GM21515 (cell line): ENCODE measurements around the gene BLOC1S6.

Source experiments
- ATAC-seq: cut with Tn5 transposase; IDR thresholded peaks from one replicate; pipeline ENCODE4 v1.9.1; 2021; ENCODE audit not compliant: unreplicated experiment

Gene BLOC1S6

GRCh38 chr15:45587863-45588170, 638 bp downstream of the BLOC1S6 start:
- ATAC-seq = no peak

GRCh38 chr15:45588219-45588875, 1.2 kb downstream of the BLOC1S6 start:
- ATAC-seq = no peak

GRCh38 chr15:45589256-45589655, 2.1 kb downstream of the BLOC1S6 start:
- ATAC-seq = no peak

- no peak for ATAC-seq
Measured at GRCh38 chr15:45594319-45594718, 7.1 kb downstream of the BLOC1S6 start.

- ATAC-seq = no peak
Measured at GRCh38 chr15:45594835-45595530, 7.8 kb downstream of the BLOC1S6 start.

GRCh38 chr15:45603881-45604280, 16.7 kb downstream of the BLOC1S6 start:
- ATAC-seq = no peak

- ATAC-seq = no peak
Measured at GRCh38 chr15:45604326-45604725, 17.1 kb downstream of the BLOC1S6 start.

- ATAC-seq = no peak
Measured at GRCh38 chr15:45606413-45606812, 19.2 kb downstream of the BLOC1S6 start.

- no peak for ATAC-seq
Measured at GRCh38 chr15:45606841-45607240, 19.7 kb downstream of the BLOC1S6 start.

GRCh38 chr15:45611305-45611704, 24.1 kb downstream of the BLOC1S6 start:
- no peak for ATAC-seq

- ATAC-seq = no peak
Measured at GRCh38 chr15:45612790-45613415, 25.7 kb downstream of the BLOC1S6 start.

GRCh38 chr15:45616901-45617323, 29.7 kb downstream of the BLOC1S6 start:
- no peak for ATAC-seq

GRCh38 chr15:45618813-45619212, 31.6 kb downstream of the BLOC1S6 start:
- ATAC-seq = no peak

- ATAC-seq = no peak
Measured at GRCh38 chr15:45628136-45628535, 41.0 kb downstream of the BLOC1S6 start.

GRCh38 chr15:45630917-45631691, 43.9 kb downstream of the BLOC1S6 start:
- no peak for ATAC-seq

- ATAC-seq = no peak
Measured at GRCh38 chr15:45631776-45632175, 44.6 kb downstream of the BLOC1S6 start.

- peak; percentile 76 for ATAC-seq
Measured at GRCh38 chr15:45634432-45635190, 47.4 kb downstream of the BLOC1S6 start, which contains the start of gene SQOR. SQOR (plus strand) TSS chr15:45635029; CDS start chr15:45658924, 23,895 bp downstream.

GRCh38 chr15:45635191-45635638, 48.0 kb downstream of the BLOC1S6 start:
- peak; percentile 57 for ATAC-seq

- no peak for ATAC-seq
Measured at GRCh38 chr15:45635763-45636292, 48.6 kb downstream of the BLOC1S6 start.

- ATAC-seq = no peak
Measured at GRCh38 chr15:45637141-45637540, 50.0 kb downstream of the BLOC1S6 start.
